Nephron (organoid): ENCODE results near the gene KRTAP12-1.
"Not testable (repeated sequence)": the region's sequence is repeated elsewhere in the genome, so short reads cannot be mapped to it uniquely, and the experiment has no call there.

Experiments used
- H3K27ac Mint-ChIP-seq, 3 experiments: 2 replicates each; pipeline ENCODE4 v1.8.0; 2020; ENCODE audit warnings: mixed read lengths in 3 of 3, mild to moderate bottlenecking in 2 of 3, moderate library complexity in 1 of 3
- H3K27me3 Mint-ChIP-seq: 2 replicates; pipeline ENCODE4 v1.8.0; 2021; ENCODE audit warnings: low read depth, mild to moderate bottlenecking, moderate library complexity, mixed read lengths
- H3K36me3 Mint-ChIP-seq: 2 replicates; pipeline ENCODE4 v1.8.0; 2020; ENCODE audit warnings: low read depth, mixed read lengths
- H3K4me1 Mint-ChIP-seq: 2 replicates; pipeline ENCODE4 v1.8.0; 2020; ENCODE audit warnings: mixed read lengths
- H3K4me3 Mint-ChIP-seq, 3 experiments: 2 replicates each; pipeline ENCODE4 v1.8.0; 2020; ENCODE audit warnings: mild to moderate bottlenecking in 3 of 3, mixed read lengths in 3 of 3, moderate library complexity in 2 of 3
- H3K9me3 Mint-ChIP-seq: 2 replicates; pipeline ENCODE4 v1.8.0; 2020; ENCODE audit warnings: mixed read lengths
- TF ChIP-seq, protein P1 (sequence below), 3 experiments: fragments of 200-600 bp; sonication (generic); IDR thresholded peaks; one replicate each; pipeline ENCODE4 v1.5.0; 2021; ENCODE audit warnings: antibody characterized with exemption in 3 of 3; ENCODE audit not compliant: unreplicated experiment in 3 of 3

The KRTAP12-1 gene

DNA sequence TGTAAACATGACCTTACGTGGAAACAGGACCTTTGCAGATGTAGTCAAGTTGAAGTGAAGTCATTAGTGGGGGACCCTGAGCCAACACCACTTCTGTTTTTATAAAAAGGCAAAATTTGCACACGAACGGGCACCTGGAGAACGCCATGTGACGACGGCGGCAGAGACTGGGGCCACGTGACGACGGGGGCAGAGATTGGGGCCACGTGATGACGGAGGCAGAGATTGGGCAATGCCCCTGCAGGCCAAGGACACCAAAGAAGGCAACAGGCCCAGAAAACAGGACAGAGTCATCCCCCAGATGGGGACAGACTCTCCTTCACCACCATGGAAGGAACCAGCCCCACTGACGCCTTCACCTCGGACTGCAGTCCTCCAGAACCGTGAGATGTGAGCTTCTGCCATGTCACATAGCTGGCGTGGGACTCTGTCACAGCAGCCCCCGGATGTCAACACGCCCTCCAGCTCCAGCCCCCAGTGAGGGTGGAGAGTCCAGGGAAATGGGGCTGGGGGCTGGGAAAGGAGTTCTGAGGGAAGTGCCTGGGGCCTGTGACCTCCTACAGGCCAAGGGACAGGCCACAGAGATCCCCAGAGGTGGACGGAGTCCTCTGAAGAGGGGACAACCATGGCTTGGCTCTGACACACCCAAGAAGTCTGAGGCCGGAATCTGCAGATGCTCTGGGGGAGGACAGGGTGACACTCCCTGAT lies 31.5 kb downstream of the KRTAP12-1 start:
- no peak overlapping the region for H3K27ac Mint-ChIP-seq
- H3K9me3 Mint-ChIP-seq = peaks cover 17% of the 10 kb centered on the region
- H3K4me3 Mint-ChIP-seq = no peak overlapping the region
- TF ChIP-seq, protein P1, sequence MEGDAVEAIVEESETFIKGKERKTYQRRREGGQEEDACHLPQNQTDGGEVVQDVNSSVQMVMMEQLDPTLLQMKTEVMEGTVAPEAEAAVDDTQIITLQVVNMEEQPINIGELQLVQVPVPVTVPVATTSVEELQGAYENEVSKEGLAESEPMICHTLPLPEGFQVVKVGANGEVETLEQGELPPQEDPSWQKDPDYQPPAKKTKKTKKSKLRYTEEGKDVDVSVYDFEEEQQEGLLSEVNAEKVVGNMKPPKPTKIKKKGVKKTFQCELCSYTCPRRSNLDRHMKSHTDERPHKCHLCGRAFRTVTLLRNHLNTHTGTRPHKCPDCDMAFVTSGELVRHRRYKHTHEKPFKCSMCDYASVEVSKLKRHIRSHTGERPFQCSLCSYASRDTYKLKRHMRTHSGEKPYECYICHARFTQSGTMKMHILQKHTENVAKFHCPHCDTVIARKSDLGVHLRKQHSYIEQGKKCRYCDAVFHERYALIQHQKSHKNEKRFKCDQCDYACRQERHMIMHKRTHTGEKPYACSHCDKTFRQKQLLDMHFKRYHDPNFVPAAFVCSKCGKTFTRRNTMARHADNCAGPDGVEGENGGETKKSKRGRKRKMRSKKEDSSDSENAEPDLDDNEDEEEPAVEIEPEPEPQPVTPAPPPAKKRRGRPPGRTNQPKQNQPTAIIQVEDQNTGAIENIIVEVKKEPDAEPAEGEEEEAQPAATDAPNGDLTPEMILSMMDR (IDR thresholded peaks at IDR 0.05; ENCODE audit: unreplicated experiment in 3 of 3) = no peak
- peaks cover 3% of the 10 kb centered on the region for H3K36me3 Mint-ChIP-seq
- H3K4me1 Mint-ChIP-seq = peaks cover 11% of the 10 kb centered on the region
- peaks cover 18% of the 10 kb centered on the region for H3K27me3 Mint-ChIP-seq

DNA sequence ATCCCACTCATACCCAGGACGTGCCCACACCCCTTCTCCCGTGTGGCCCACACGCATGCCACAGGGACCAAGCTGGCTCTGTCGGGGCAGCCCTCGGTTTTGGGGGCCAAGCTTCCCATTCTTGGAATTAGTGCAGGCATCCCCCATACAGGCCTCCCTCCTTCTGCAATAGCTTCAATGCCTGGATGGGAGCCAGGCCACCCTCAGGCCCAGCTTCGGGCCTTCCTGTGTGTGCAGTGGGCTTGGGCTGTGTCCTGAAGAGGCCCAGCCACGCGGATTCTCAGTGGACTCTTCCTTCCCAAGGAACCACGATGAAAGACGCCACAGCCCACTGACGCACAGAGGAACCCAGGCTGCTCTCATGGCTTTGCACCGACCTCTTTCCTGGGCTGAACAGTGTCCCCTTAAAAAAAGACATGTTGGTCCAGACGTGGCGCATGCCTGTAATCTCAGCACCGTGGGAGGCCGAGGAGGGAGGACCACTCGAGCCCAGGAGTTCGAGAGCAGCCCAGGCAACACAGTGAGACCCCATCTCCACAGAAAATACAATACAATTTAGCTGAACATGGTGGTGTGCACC lies 32.4 kb downstream of the KRTAP12-1 start:
- Mint-ChIP-seq H3K4me1 (peaks cover 11% of the 10 kb centered on the region), H3K27ac (no peak overlapping the region), H3K4me3 (no peak overlapping the region), H3K27me3 (peaks cover 18% of the 10 kb centered on the region), H3K36me3 (peaks cover 8% of the 10 kb centered on the region), H3K9me3 (peaks cover 22% of the 10 kb centered on the region)
- TF ChIP-seq, protein P1 (IDR thresholded peaks at IDR 0.05; ENCODE audit: unreplicated experiment in 3 of 3) = no peak

DNA sequence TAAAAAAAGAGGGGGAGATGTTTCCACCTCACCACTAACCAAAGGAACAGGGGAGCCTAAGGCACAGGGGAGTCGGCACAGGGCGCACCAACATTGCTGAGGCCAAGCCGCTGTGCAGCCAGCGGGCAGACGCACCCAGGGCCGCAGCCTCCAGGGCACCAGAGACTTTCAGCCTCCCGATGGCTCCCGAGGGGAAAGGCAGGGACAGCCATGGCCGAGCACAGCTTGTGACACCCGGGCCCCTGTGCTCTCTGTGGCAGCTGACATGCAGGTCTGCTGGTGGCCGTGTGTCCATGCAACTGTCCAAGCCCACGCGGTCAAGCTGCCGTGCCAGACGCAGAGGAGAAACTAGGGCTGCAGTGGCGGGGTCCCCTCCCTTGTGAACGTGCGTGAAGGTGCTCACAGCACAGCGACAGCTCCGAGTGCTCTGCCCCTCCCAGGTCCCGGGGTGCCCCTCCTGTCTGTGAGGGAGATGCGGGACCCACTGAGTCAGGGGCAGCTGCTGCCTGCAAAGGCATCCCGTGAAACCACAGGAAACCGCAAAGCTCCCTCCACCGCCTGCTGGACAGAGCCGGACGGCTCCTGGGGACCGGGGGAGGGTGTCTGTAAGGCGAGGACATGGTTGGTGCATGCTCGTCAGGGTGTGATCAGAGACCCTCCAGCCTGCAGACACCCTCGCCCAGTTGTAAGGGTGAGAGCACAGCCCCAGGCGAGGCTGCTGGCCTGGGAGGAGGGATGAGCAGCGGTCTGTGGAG lies 33.2 kb downstream of the KRTAP12-1 start:
- no peak overlapping the region for H3K27ac Mint-ChIP-seq
- H3K4me3 Mint-ChIP-seq = no peak overlapping the region
- peaks cover 11% of the 10 kb centered on the region for H3K36me3 Mint-ChIP-seq
- H3K27me3 Mint-ChIP-seq = peaks cover 18% of the 10 kb centered on the region
- TF ChIP-seq, protein P1 (IDR thresholded peaks at IDR 0.05; ENCODE audit: unreplicated experiment in 3 of 3) = no peak
- H3K4me1 Mint-ChIP-seq = peaks cover 11% of the 10 kb centered on the region
- peaks cover 27% of the 10 kb centered on the region for H3K9me3 Mint-ChIP-seq

DNA sequence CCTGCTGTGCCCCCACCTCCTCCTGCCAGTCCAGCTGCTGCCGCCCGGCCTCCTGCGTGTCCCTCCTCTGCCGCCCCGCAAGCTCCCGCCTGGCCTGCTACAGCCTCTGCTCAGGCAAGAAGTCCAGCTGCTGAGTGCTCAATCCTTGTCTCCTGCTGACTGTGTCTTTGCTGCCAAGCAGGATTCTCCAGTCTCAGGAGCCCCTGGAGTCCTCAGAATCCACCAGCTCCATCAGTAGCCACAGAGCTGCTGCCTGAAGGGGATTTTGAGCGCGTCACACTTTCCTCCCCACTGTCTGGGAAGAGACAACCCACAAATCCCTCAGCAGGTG lies 34.8 kb downstream of the KRTAP12-1 start:
- H3K36me3 Mint-ChIP-seq = peaks cover 11% of the 10 kb centered on the region
- peaks cover 12% of the 10 kb centered on the region for H3K27me3 Mint-ChIP-seq
- TF ChIP-seq, protein P1 (IDR thresholded peaks at IDR 0.05; ENCODE audit: unreplicated experiment in 3 of 3) = no peak
- H3K4me3 Mint-ChIP-seq = no peak overlapping the region
- H3K27ac Mint-ChIP-seq = peak overlapping the region in 1 of 3 experiments; percentile 31
- peaks cover 33% of the 10 kb centered on the region for H3K9me3 Mint-ChIP-seq
- peaks cover 11% of the 10 kb centered on the region for H3K4me1 Mint-ChIP-seq

DNA sequence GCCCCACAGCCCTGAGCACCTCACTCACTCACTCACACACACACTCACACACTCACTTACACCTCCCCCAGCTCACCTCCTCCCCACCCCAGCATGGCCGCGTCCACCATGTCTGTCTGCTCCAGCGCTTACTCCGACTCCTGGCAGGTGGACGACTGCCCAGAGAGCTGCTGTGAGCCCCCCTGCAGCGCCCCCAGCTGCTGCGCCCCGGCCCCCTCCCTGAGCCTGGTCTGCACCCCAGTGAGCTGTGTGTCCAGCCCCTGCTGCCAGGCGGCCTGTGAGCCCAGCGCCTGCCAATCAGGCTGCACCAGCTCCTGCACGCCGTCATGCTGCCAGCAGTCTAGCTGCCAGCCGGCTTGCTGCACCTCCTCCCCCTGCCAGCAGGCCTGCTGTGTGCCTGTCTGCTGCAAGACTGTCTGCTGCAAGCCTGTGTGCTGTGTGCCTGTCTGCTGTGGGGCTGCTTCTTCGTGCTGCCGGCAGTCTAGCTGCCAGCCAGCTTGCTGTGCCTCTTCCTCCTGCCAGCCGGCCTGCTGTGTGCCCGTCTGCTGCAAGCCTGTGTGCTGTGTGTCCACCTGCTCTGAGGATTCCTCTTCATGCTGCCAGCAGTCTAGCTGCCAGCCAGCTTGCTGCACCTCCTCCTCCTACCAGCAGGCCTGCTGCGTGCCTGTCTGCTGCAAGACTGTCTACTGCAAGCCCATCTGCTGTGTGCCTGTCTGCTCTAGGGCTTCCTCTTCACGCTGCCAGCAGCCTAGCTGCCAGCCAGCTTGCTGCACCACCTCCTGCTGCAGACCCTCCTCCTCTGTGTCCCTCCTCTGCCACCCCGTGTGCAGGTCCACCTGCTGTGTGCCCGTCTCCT lies 35.4 kb downstream of the KRTAP12-1 start, which contains the start of gene KRTAP10-11:
TSS of gene KRTAP10-11 (plus strand) at position 49 of the 856 bp plus-strand sequence. CDS start at position 94, 45 bp downstream.
- Mint-ChIP-seq H3K27me3 (peaks cover 12% of the 10 kb centered on the region), H3K36me3 (peaks cover 11% of the 10 kb centered on the region), H3K4me1 (peaks cover 11% of the 10 kb centered on the region), H3K9me3 (peaks cover 36% of the 10 kb centered on the region), H3K27ac (peak within 1 kb of the TSS in 1 of 3 experiments; percentile 31)
- not testable (repeated sequence) for H3K4me3 Mint-ChIP-seq
